Gastrocnemius medialis (tissue), 4 donors: Measurements from ENCODE around the gene SMYD1. TPM values are rescaled to one million over a fixed set of nuclear protein-coding genes. Genes with fewer than 3 reads are reported as not detected.

ENCODE experiments used
- ATAC-seq, 2 donors: fragments of 150-250 bp; one replicate each; pipeline ENCODE4 v1.9.1; 2016
- DNase-seq, 2 donors: peaks; one replicate each; pipeline ENCODE4 v3.0.0-alpha.2; 2019
- H3K27ac ChIP-seq, 4 donors: fragments of 200-600 bp; sonication (generic); 1 replicate in 1 of 4; 2 replicates in 3 of 4; pipeline ENCODE4 v1.5.1; 2016 to 2018; ENCODE audit warnings: mild to moderate bottlenecking in 2 of 4, moderate library complexity in 1 of 4
- H3K27me3 ChIP-seq, 3 donors: fragments of 200-600 bp; sonication (generic) in 2 of 3; 1 replicate in 1 of 3; 2 replicates in 2 of 3; pipeline versions ENCODE4 v1.5.1 to v1.6.0; 2016 to 2019; ENCODE audit warnings: mild to moderate bottlenecking in 1 of 3, moderate library complexity in 1 of 3
- H3K36me3 ChIP-seq, 2 donors: fragments of 200-600 bp; sonication (generic) in 1 of 2; one replicate each; pipeline ENCODE4 v1.5.1; 2017 to 2018
- H3K4me1 ChIP-seq, 2 donors: fragments of 200-600 bp; sonication (generic) in 1 of 2; one replicate each; pipeline ENCODE4 v1.5.1; 2016 to 2017; ENCODE audit warnings: mild to moderate bottlenecking in 2 of 2
- H3K4me3 ChIP-seq, 4 donors: fragments of 200-600 bp; sonication (generic) in 3 of 4; 1 replicate in 1 of 4; 2 replicates in 3 of 4; pipeline ENCODE4 v1.5.1; 2016 to 2019; ENCODE audit warnings: mild to moderate bottlenecking in 2 of 4
- H3K9me3 ChIP-seq, 3 donors: fragments of 200-600 bp; sonication (generic) in 2 of 3; 1 replicate in 1 of 3; 2 replicates in 2 of 3; pipeline ENCODE4 v1.5.1; 2016 to 2019
- POLR2A ChIP-seq, 2 donors: fragments of 450-650 bp; IDR thresholded peaks; one replicate each; pipeline ENCODE4 v1.6.1; 2017; ENCODE audit warnings: antibody characterized with exemption in 2 of 2, mild to moderate bottlenecking in 2 of 2, moderate library complexity in 2 of 2
- in situ Hi-C, 4 donors: fragments of 200-750 bp; cut with MboI; loops; one replicate each; pipeline versions ENCODE4 v1.15.0 to v1.8.0; 2017; ENCODE audit warnings: low sequenced_read_pairs in 4 of 4
- intact Hi-C: fragments of 100-400 bp; cut with DNase I; formaldehyde crosslinking; loops from one replicate; pipeline ENCODE4 v1.15.1; 2023; ENCODE audit warnings: low total_unique reads
- total RNA-seq, 4 donors: library from RNA; depleted of rRNA; stranded (reverse); fragments of >200 nt; gene quantifications; one replicate each; pipeline versions ENCODE4 v1.1.0 to v1.2.3, GENCODE V29; 2016
- TF ChIP-seq, protein P1 (sequence below), 5 experiments: fragments of 450-650 bp in 3 of 5; fragments of 200-600 bp in 2 of 5; sonication (generic) in 2 of 5; IDR thresholded peaks in 4 of 5; conservative IDR thresholded peaks in 1 of 5; 1 replicate in 4 of 5; 2 replicates in 1 of 5; pipeline ENCODE4 v1.5.1; 2016 to 2019; ENCODE audit warnings: antibody characterized with exemption in 5 of 5, mild to moderate bottlenecking in 3 of 5, moderate library complexity in 3 of 5

SMYD1 gene
- total RNA-seq, 4 donors from 2014 or later = 107 to 214 (median 147) TPM

DNA sequence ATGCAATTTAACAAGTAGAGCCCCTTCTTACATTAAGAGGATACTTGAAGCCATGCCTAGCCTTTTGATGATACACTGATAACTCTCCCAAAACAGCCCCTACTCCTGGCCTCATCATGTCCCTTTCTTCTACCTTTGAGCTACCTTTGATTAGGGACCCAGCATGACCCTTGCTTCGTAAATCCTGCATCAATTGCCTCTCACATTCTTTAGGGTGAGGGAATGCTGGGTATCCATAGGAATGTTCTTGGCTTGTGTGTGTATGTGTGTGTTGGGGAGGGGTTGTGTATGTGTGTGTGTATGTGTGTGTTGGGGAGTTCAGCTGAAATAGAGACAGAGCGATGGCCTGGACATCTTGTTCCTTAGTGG lies 6.7 kb upstream of the SMYD1 start:
- no peak for ATAC-seq
- TF ChIP-seq, protein P1, sequence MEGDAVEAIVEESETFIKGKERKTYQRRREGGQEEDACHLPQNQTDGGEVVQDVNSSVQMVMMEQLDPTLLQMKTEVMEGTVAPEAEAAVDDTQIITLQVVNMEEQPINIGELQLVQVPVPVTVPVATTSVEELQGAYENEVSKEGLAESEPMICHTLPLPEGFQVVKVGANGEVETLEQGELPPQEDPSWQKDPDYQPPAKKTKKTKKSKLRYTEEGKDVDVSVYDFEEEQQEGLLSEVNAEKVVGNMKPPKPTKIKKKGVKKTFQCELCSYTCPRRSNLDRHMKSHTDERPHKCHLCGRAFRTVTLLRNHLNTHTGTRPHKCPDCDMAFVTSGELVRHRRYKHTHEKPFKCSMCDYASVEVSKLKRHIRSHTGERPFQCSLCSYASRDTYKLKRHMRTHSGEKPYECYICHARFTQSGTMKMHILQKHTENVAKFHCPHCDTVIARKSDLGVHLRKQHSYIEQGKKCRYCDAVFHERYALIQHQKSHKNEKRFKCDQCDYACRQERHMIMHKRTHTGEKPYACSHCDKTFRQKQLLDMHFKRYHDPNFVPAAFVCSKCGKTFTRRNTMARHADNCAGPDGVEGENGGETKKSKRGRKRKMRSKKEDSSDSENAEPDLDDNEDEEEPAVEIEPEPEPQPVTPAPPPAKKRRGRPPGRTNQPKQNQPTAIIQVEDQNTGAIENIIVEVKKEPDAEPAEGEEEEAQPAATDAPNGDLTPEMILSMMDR (IDR thresholded peaks at IDR 0.05 in 4 of 5, conservative IDR thresholded peaks at IDR 0.05 in 1 of 5) = no peak
- no peak for TF ChIP-seq POLR2A (IDR thresholded peaks at IDR 0.05)
- in situ Hi-C loops = loop anchor here (5.0 to 25.0 kb wide), 2 partner anchors 96 to 601 kb away; no protein-coding TSS in a partner anchor

DNA sequence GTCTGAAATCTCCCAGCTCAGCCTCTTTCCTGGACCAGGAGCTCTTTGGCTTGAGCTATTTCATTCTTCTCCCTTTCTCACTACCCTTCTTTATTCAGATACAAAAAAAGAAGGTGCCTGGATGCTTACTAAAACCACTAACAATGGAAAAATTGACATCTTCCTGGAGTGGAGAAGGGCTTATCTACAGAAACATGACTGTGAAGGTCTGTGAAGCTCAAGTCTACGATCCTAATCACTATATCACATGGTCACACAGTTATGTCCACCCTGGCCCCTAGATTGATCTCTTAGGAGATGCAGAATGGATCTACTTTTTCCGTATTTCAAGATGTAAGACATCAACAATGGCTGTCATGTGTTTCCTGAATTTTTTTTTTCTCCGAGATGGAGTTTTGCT lies 6.3 kb upstream of the SMYD1 start:
- no peak overlapping the region for H3K4me3 ChIP-seq
- in situ Hi-C loops (loop anchor here (5.0 to 25.0 kb wide), 2 partner anchors 96 to 601 kb away; no protein-coding TSS in a partner anchor), intact Hi-C loops (loop anchor here (10.0 kb wide), 1 partner anchor 634 kb away; the partner anchor contains the start of gene RPIA)
- H3K36me3 ChIP-seq = no peaks in the 10 kb centered on the region
- TF ChIP-seq POLR2A (IDR thresholded peaks at IDR 0.05) = no peak
- TF ChIP-seq, protein P1 (IDR thresholded peaks at IDR 0.05 in 4 of 5, conservative IDR thresholded peaks at IDR 0.05 in 1 of 5) = no peak
- H3K4me1 ChIP-seq = peaks cover 3 to 5% of the 10 kb centered on the region in 2 donors
- ATAC-seq (no peak), DNase-seq (no peak)
- peak overlapping the region in 2 of 4 donors; percentile 14 to 44 for H3K27ac ChIP-seq
- H3K9me3 ChIP-seq = no peaks in the 10 kb centered on the region
- no peaks in the 10 kb centered on the region for H3K27me3 ChIP-seq

More for the DNA sequence above, 6.7 kb upstream of the SMYD1 start:
- intact Hi-C loops = loop anchor here (1.0 to 10.0 kb wide), 3 partner anchors 99 to 634 kb away; partner anchors contain the start of gene RPIA
- peak overlapping the region in 2 of 4 donors; percentile 14 to 44 for H3K27ac ChIP-seq
- DNase-seq = no peak
- no peak overlapping the region for H3K4me3 ChIP-seq
- no peaks in the 10 kb centered on the region for H3K27me3 ChIP-seq
- peaks cover 5 to 7% of the 10 kb centered on the region in 2 donors for H3K4me1 ChIP-seq
- no peaks in the 10 kb centered on the region for H3K36me3 ChIP-seq
- H3K9me3 ChIP-seq = no peaks in the 10 kb centered on the region

DNA sequence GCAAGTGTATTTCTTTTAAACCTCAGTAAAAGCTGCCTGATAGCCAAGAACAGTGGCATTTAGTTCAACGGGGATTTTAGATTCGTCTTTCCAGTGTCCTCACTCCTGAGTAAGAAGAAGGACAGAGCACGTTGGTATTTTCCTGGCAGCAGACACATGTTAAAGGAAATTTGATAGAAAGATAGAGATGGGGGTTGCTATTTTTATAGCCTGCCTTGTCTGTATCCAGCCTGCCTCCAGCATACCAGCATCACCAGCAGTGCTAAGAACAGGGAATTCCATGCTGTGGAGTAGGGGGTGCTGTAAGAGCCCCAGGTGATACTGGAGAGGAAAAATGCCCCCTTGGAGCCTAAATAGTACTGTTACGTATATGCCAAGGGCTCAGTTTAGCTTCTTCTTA lies 1.1 kb upstream of the SMYD1 start:
- Histone ChIP-seq H3K36me3 (no peaks in the 10 kb centered on the region), H3K27ac (peak overlapping the region; percentile 94 to 98 (median 98)), H3K9me3 (no peaks in the 10 kb centered on the region), H3K27me3 (no peaks in the 10 kb centered on the region), H3K4me3 (peak overlapping the region in 3 of 4 donors; percentile 24 to 71 (median 52)), H3K4me1 (peaks cover 10 to 28% of the 10 kb centered on the region in 2 donors)
- DNase-seq = peak in 1 of 2 donors; percentile 55
- intact Hi-C loops (loop anchor here (2.0 to 10.0 kb wide), 3 partner anchors 34 to 628 kb away; partner anchors contain the start of gene RPIA), in situ Hi-C loops (loop anchor here in 1 of 4 donors (25.0 kb wide), 1 partner anchor 596 kb away; no protein-coding TSS in a partner anchor)
- ATAC-seq = peak; percentile 46 to 58
- TF ChIP-seq, protein P1 (IDR thresholded peaks at IDR 0.05 in 4 of 5, conservative IDR thresholded peaks at IDR 0.05 in 1 of 5) = no peak
- TF ChIP-seq POLR2A (IDR thresholded peaks at IDR 0.05) = no peak

DNA sequence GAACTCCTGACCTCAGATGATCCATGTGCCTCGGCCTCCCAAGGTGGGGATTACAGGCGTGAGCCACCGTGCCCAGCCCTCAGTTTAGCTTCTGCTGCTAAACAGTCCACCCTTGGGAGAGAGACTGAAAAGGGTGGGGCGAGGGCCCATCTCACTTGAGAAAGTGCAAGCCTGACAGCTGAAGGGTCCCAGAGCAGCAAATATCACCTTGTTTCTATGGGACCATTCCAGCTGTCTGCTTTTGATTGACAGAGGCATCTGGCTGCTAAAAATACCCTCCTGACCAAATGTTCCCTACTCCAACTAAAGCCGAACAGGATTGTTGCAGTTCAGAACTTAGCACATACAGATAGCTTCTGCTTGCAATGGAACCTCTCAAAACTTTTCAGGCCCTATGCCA lies 436 bp upstream of the SMYD1 start:
- intact Hi-C loops (loop anchor here (2.0 to 10.0 kb wide), 3 partner anchors 34 to 628 kb away; partner anchors contain the start of gene RPIA), in situ Hi-C loops (loop anchor here in 1 of 4 donors (25.0 kb wide), 1 partner anchor 595 kb away; no protein-coding TSS in a partner anchor)
- Histone ChIP-seq H3K4me3 (peak overlapping the region; percentile 41 to 71 (median 58)), H3K27me3 (no peaks in the 10 kb centered on the region), H3K36me3 (no peaks in the 10 kb centered on the region), H3K27ac (peak overlapping the region; percentile 94 to 98 (median 98)), H3K9me3 (no peaks in the 10 kb centered on the region), H3K4me1 (peaks cover 13 to 30% of the 10 kb centered on the region in 2 donors)
- peak; percentile 88 to 92 for ATAC-seq
- no peak for TF ChIP-seq POLR2A (IDR thresholded peaks at IDR 0.05)
- TF ChIP-seq, protein P1 (IDR thresholded peaks at IDR 0.05 in 4 of 5, conservative IDR thresholded peaks at IDR 0.05 in 1 of 5) = no peak
- peak; percentile 67 to 84 for DNase-seq
